Stomach (tissue), 4 donors: ENCODE measurements around the gene MRPL19.

Source experiments
- CTCF ChIP-seq, 7 experiments: fragments of 450-650 bp in 4 of 7; fragments of 200-600 bp in 3 of 7; sonication (generic) in 3 of 7; IDR thresholded peaks; one replicate each; pipeline ENCODE4 v1.5.1; 2016 to 2019; ENCODE audit warnings: antibody characterized with exemption in 7 of 7, control low read depth in 2 of 7, mild to moderate bottlenecking in 1 of 7
- EP300 ChIP-seq: sonication (generic); formaldehyde crosslinking; IDR thresholded peaks from one replicate; pipeline ENCODE4 v1.6.1; 2017; ENCODE audit warnings: antibody characterized with exemption
- POLR2A ChIP-seq, 4 donors: fragments of 450-650 bp; IDR thresholded peaks; one replicate each; pipeline ENCODE4 v1.6.1; 2016; ENCODE audit warnings: antibody characterized with exemption in 4 of 4, control low read depth in 2 of 4, mild to moderate bottlenecking in 1 of 4, moderate library complexity in 1 of 4
- POLR2AphosphoS5 ChIP-seq, 3 donors: sonication (generic); formaldehyde crosslinking; IDR thresholded peaks; one replicate each; pipeline ENCODE4 v1.6.1; 2016; ENCODE audit warnings: antibody characterized with exemption in 3 of 3

- TF ChIP-seq CTCF (IDR thresholded peaks at IDR 0.05), result no peak
- no peak for TF ChIP-seq POLR2AphosphoS5 (IDR thresholded peaks at IDR 0.05)
- TF ChIP-seq POLR2A (IDR thresholded peaks at IDR 0.05), result no peak
- TF ChIP-seq EP300, result no peak
Observed at GRCh38 chr2:75736276-75736675, 89.7 kb downstream of the MRPL19 start.
